Superior temporal gyrus (tissue), 1 donor: ENCODE measurements around the gene SLC39A8.
"Not testable (repeated sequence)": the region's sequence is repeated elsewhere in the genome, so short reads cannot be mapped to it uniquely, and the experiment has no call there.

ENCODE experiments used
- DNase-seq: peaks from one replicate; pipeline ENCODE4 v3.0.0-alpha.2; 2016; ENCODE audit errors: extremely low spot score

The SLC39A8 gene

GRCh38 chr4:102299354-102300107 lies 45.8 kb downstream of the SLC39A8 start:
- peak; percentile 64 for DNase-seq

GRCh38 chr4:102298716-102299115 lies 46.6 kb downstream of the SLC39A8 start:
- DNase-seq: no peak

- DNase-seq: no peak
Measured at GRCh38 chr4:102295153-102295862, 50.0 kb downstream of the SLC39A8 start.

- DNase-seq: no peak
Measured at GRCh38 chr4:102288497-102288896, 56.8 kb downstream of the SLC39A8 start.

- DNase-seq: no peak
Measured at GRCh38 chr4:102285831-102286230, 59.5 kb downstream of the SLC39A8 start.

GRCh38 chr4:102281171-102281839 lies 64.0 kb downstream of the SLC39A8 start:
- DNase-seq: no peak

GRCh38 chr4:102273317-102273716 lies 72.0 kb downstream of the SLC39A8 start:
- DNase-seq: not testable (repeated sequence)

GRCh38 chr4:102272318-102272717 lies 73.0 kb downstream of the SLC39A8 start:
- no peak for DNase-seq

GRCh38 chr4:102268355-102268754 lies 76.9 kb downstream of the SLC39A8 start:
- no peak for DNase-seq

- DNase-seq: peak; percentile 81
Measured at GRCh38 chr4:102263024-102263787, 82.1 kb downstream of the SLC39A8 start.

GRCh38 chr4:102259702-102260101 lies 85.6 kb downstream of the SLC39A8 start:
- no peak for DNase-seq

GRCh38 chr4:102259081-102259480 lies 86.2 kb downstream of the SLC39A8 start:
- no peak for DNase-seq

GRCh38 chr4:102256321-102256720 lies 89.0 kb downstream of the SLC39A8 start:
- DNase-seq: no peak

GRCh38 chr4:102253860-102254259 lies 91.4 kb downstream of the SLC39A8 start:
- DNase-seq: no peak

- no peak for DNase-seq
Measured at GRCh38 chr4:102252171-102252570, 93.1 kb downstream of the SLC39A8 start.

GRCh38 chr4:102250341-102250740 lies 94.9 kb downstream of the SLC39A8 start:
- no peak for DNase-seq

GRCh38 chr4:102247041-102247440 lies 98.2 kb downstream of the SLC39A8 start:
- peak; percentile 4 for DNase-seq

GRCh38 chr4:102246416-102246815 lies 98.9 kb downstream of the SLC39A8 start:
- peak; percentile 2 for DNase-seq

- no peak for DNase-seq
Measured at GRCh38 chr4:102244878-102245535, 100.3 kb downstream of the SLC39A8 start.

- DNase-seq: not testable (repeated sequence)
Measured at GRCh38 chr4:102243296-102243695, 102.0 kb downstream of the SLC39A8 start.

- DNase-seq: no peak
Measured at GRCh38 chr4:102234243-102234838, 110.9 kb downstream of the SLC39A8 start.
